CD14-positive monocyte (primary cell): Measurements from ENCODE around the gene VOPP1. TPM values are rescaled to one million over a fixed set of nuclear protein-coding genes. Genes with fewer than 3 reads are reported as not detected.

ENCODE experiments used
- DNase-seq, 3 donors: peaks; one replicate each; pipeline ENCODE4 v3.0.0-alpha.2; 2011 to 2022
- H2AFZ ChIP-seq: 2 replicates; pipeline ENCODE4 v1.6.0; 2012; ENCODE audit warnings: mild to moderate bottlenecking, low read depth, low read length, inconsistent platforms; ENCODE audit not compliant: insufficient read depth, poor library complexity, severe bottlenecking
- H3K27ac ChIP-seq, 2 donors: 1 replicate in 1 of 2; 2 replicates in 1 of 2; pipeline ENCODE4 v1.5.1; 2012 to 2013; ENCODE audit warnings: low read length in 2 of 2, control low read depth in 1 of 2, inconsistent platforms in 1 of 2, low read depth in 1 of 2, mild to moderate bottlenecking in 1 of 2
- H3K27me3 ChIP-seq, 2 donors: one replicate each; pipeline versions ENCODE4 v1.6.0 to v1.6.1; 2011 to 2013; ENCODE audit warnings: low read length in 2 of 2; ENCODE audit not compliant: control insufficient read depth in 2 of 2, insufficient read depth in 2 of 2
- H3K36me3 ChIP-seq, 2 donors: replicated peaks in 1 of 2; 1 replicate in 1 of 2; 2 replicates in 1 of 2; pipeline versions ENCODE4 v1.5.1 to v1.6.1; 2012 to 2013; ENCODE audit warnings: low read length in 2 of 2, control low read depth in 1 of 2, inconsistent platforms in 1 of 2, mild to moderate bottlenecking in 1 of 2; ENCODE audit not compliant: insufficient read depth in 2 of 2, control insufficient read depth in 1 of 2
- H3K4me1 ChIP-seq, 2 donors: 1 replicate in 1 of 2; 2 replicates in 1 of 2; pipeline versions ENCODE4 v1.5.1 to v1.6.1; 2012 to 2013; ENCODE audit warnings: low read length in 2 of 2, control low read depth in 1 of 2, inconsistent platforms in 1 of 2, mild to moderate bottlenecking in 1 of 2, moderate library complexity in 1 of 2; ENCODE audit not compliant: insufficient read depth in 2 of 2, control insufficient read depth in 1 of 2
- H3K4me2 ChIP-seq: replicated peaks from 2 replicates; pipeline ENCODE3; 2012; ENCODE audit warnings: low read length, moderate library complexity, mild to moderate bottlenecking; ENCODE audit not compliant: poor library complexity, severe bottlenecking; ENCODE audit errors: extremely low read depth
- H3K4me3 ChIP-seq, 3 experiments: fragments of 200-600 bp in 1 of 3; sonication (generic) in 1 of 3; replicated peaks in 1 of 3; 1 replicate in 2 of 3; 2 replicates in 1 of 3; pipeline ENCODE4 v1.5.1; 2011 to 2013; ENCODE audit warnings: low read length in 3 of 3, mild to moderate bottlenecking in 3 of 3, control low read depth in 2 of 3, low read depth in 2 of 3, inconsistent platforms in 1 of 3, moderate library complexity in 1 of 3
- H3K79me2 ChIP-seq: 2 replicates; pipeline ENCODE4 v1.6.0; 2012; ENCODE audit warnings: mild to moderate bottlenecking, control low read depth, inconsistent platforms, low read length, moderate library complexity; ENCODE audit not compliant: insufficient read depth
- H3K9ac ChIP-seq: 2 replicates; pipeline ENCODE4 v1.6.0; 2017; ENCODE audit warnings: low read length, mild to moderate bottlenecking; ENCODE audit not compliant: insufficient read depth, poor library complexity, severe bottlenecking
- H3K9me3 ChIP-seq, 2 donors: replicated peaks in 1 of 2; 1 replicate in 1 of 2; 2 replicates in 1 of 2; pipeline versions ENCODE4 v1.5.1 to v1.6.1; 2012 to 2013; ENCODE audit warnings: low read length in 2 of 2, control low read depth in 1 of 2; ENCODE audit not compliant: control insufficient read depth in 1 of 2, insufficient read depth in 1 of 2
- H4K20me1 ChIP-seq: 2 replicates; pipeline ENCODE4 v1.6.0; 2012; ENCODE audit warnings: mild to moderate bottlenecking, low read length, control low read depth, moderate library complexity; ENCODE audit not compliant: insufficient read depth
- H3K27ac Mint-ChIP-seq, 7 donors: one replicate each; pipeline ENCODE4 v1.8.0; 2020; ENCODE audit warnings: mild to moderate bottlenecking in 7 of 7, mixed read lengths in 7 of 7, moderate library complexity in 6 of 7, inconsistent platforms in 2 of 7
- H3K27me3 Mint-ChIP-seq, 3 donors: one replicate each; pipeline ENCODE4 v1.8.0; 2021 to 2022; ENCODE audit warnings: low read depth in 3 of 3, mild to moderate bottlenecking in 3 of 3, mixed read lengths in 3 of 3, moderate library complexity in 3 of 3, inconsistent platforms in 1 of 3
- H3K36me3 Mint-ChIP-seq, 2 donors: one replicate each; pipeline ENCODE4 v1.8.0; 2020; ENCODE audit warnings: mixed read lengths in 2 of 2, inconsistent platforms in 1 of 2, mild to moderate bottlenecking in 1 of 2
- H3K4me1 Mint-ChIP-seq: one replicate; pipeline ENCODE4 v1.8.0; 2020; ENCODE audit warnings: mild to moderate bottlenecking, mixed read lengths
- H3K4me3 Mint-ChIP-seq, 2 donors: one replicate each; pipeline ENCODE4 v1.8.0; 2020; ENCODE audit warnings: mild to moderate bottlenecking in 2 of 2, mixed read lengths in 2 of 2, moderate library complexity in 1 of 2
- H3K9me3 Mint-ChIP-seq, 7 donors: one replicate each; pipeline ENCODE4 v1.8.0; 2020 to 2022; ENCODE audit warnings: mixed read lengths in 7 of 7, mild to moderate bottlenecking in 6 of 7, moderate library complexity in 6 of 7, inconsistent platforms in 2 of 7
- CTCF ChIP-seq: fragments of 200-600 bp; IDR thresholded peaks from one replicate; pipeline ENCODE4 v1.8.0; 2022; ENCODE audit warnings: antibody characterized with exemption, mild to moderate bottlenecking
- WGBS: methylation state at CpG from one replicate; pipeline ENCODE4 v1.1.5; 2013; ENCODE audit warnings: missing lambda C conversion rate; ENCODE audit not compliant: insufficient coverage; 5-methylcytosine and 5-hydroxymethylcytosine counted together
- intact Hi-C, 2 donors: fragments of 100-400 bp; cut with micrococcal nuclease; formaldehyde crosslinking; loops; one replicate each; pipeline versions ENCODE4 v1.15.0 to v1.15.1; 2023
- polyA plus RNA-seq, 3 donors: library from polyadenylated mRNA; depleted of rRNA in 1 of 3; unstranded in 2 of 3; stranded (reverse) in 1 of 3; fragments of 300-500 nt in 2 of 3; fragments of >200 nt in 1 of 3; fragmentation: Illumina TruSeq in 2 of 3; gene quantifications; 1 replicate in 2 of 3; 2 replicates in 1 of 3; pipeline ENCODE4 v1.2.3, GENCODE V29; 2012 to 2021

Gene VOPP1
- polyA plus RNA-seq, 3 donors, result 16.7 to 22.1 (median 18.0) TPM

DNA sequence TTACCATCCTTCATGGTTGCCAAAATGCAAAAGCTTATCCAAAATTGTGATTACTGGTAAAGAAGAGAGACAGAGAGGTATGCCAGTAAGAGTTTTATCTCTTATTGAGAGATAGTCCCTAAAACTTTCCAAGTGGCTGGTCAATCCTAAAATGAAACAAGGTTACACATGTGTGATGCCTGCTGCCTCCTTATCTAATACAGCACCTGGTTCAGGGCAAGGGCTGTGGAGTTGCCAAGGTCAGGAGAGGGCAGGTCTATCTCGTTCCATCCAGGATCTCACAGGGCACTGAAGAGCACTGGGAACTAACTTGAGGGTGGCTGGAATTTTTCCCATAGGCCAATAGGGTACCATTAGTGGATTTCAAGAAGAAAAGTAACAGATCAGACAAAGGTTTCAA, 18.3 kb downstream of the VOPP1 start:
- intact Hi-C loops, result loop anchor here in 1 of 2 donors (2.0 to 5.0 kb wide), 2 partner anchors 15 to 47 kb away; no protein-coding TSS in a partner anchor
- no CpG with 5 or more reads among the region's 1 CpG for WGBS
- H3K27ac ChIP-seq, result no peak overlapping the region

DNA sequence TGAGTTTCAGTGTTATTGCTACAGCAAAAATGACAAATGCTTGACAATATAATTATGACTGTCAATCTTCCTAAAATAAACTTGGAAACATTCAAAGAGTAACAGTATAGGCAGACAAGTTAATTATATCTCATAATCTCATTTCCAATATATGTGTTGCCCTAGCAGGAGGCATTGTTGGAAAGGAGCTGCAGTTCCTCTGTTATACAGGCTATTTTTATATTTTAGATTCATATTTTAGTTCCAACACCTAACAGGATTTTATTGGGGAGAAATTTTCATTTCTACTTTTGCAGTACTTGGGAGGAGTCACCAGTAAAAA, 19.3 kb downstream of the VOPP1 start:
- H3K4me2 ChIP-seq, result peak overlapping the region; percentile 38
- H3K4me3 Mint-ChIP-seq, result no peak overlapping the region

More for the DNA sequence above, 18.3 kb downstream of the VOPP1 start:
- DNase-seq, result no peak
- Histone ChIP-seq H3K4me3 (no peak overlapping the region), H4K20me1 (peaks cover 96% of the 10 kb centered on the region), H3K27me3 (no peaks in the 10 kb centered on the region), H3K79me2 (peaks cover 70% of the 10 kb centered on the region), H3K9ac (no peak overlapping the region), H3K36me3 (peaks cover 5 to 21% of the 10 kb centered on the region in 2 donors), H3K9me3 (no peaks in the 10 kb centered on the region), H2AFZ (no peak overlapping the region), H3K4me1 (peaks cover 13 to 14% of the 10 kb centered on the region in 2 donors), H3K4me2 (no peak overlapping the region)
- Mint-ChIP-seq H3K4me3 (no peak overlapping the region), H3K4me1 (peaks cover 49% of the 10 kb centered on the region), H3K27me3 (no peaks in the 10 kb centered on the region), H3K36me3 (peaks cover 35 to 40% of the 10 kb centered on the region in 2 donors), H3K9me3 (no peaks in the 10 kb centered on the region), H3K27ac (peak overlapping the region in 5 of 7 donors; percentile 5 to 82 (median 28))
- no peak for TF ChIP-seq CTCF

More for the DNA sequence above, 19.3 kb downstream of the VOPP1 start:
- Mint-ChIP-seq H3K9me3 (no peaks in the 10 kb centered on the region), H3K36me3 (peaks cover 38 to 45% of the 10 kb centered on the region in 2 donors), H3K27ac (peak overlapping the region in 5 of 7 donors; percentile 42 to 92 (median 83)), H3K27me3 (no peaks in the 10 kb centered on the region), H3K4me1 (peaks cover 50% of the 10 kb centered on the region)
- H4K20me1 ChIP-seq, result peaks cover 96% of the 10 kb centered on the region
- H3K36me3 ChIP-seq, result peaks cover 5 to 21% of the 10 kb centered on the region in 2 donors
- H2AFZ ChIP-seq, result no peak overlapping the region
- intact Hi-C loops, result loop anchor here in 1 of 2 donors (5.0 kb wide), 1 partner anchor 46 kb away; no protein-coding TSS in a partner anchor
- no peak overlapping the region for H3K9ac ChIP-seq
- TF ChIP-seq CTCF, result no peak
- H3K4me1 ChIP-seq, result peaks cover 13 to 14% of the 10 kb centered on the region in 2 donors
- H3K27me3 ChIP-seq, result no peaks in the 10 kb centered on the region
- H3K27ac ChIP-seq, result peak overlapping the region in 1 of 2 donors; percentile 66
- no peaks in the 10 kb centered on the region for H3K9me3 ChIP-seq
- no peak overlapping the region for H3K4me3 ChIP-seq
- no peak for DNase-seq
- peaks cover 72% of the 10 kb centered on the region for H3K79me2 ChIP-seq
